Measurements from ENCODE around the gene IFNA1.

IFNA1 gene

DNA sequence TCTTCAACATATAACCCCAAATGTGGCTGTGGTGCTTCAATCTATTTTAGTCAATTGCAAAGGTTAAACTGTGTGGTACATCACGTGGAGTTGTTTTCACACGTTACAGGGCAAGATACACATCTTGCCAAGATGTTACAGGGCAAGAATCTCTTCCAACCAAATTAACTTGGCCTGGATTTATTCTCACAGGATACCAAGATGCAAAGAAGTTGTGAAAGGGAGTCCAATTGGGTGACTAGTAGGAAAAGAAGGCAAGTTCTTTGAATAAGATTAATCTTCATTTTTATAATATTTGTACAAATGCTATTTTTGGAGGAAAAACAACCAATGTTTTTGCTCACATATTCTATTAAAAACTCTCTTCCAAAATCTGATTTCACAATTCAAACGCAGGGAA lies 36.1 kb upstream of the IFNA1 start:
- TF ChIP-seq, protein P1, sequence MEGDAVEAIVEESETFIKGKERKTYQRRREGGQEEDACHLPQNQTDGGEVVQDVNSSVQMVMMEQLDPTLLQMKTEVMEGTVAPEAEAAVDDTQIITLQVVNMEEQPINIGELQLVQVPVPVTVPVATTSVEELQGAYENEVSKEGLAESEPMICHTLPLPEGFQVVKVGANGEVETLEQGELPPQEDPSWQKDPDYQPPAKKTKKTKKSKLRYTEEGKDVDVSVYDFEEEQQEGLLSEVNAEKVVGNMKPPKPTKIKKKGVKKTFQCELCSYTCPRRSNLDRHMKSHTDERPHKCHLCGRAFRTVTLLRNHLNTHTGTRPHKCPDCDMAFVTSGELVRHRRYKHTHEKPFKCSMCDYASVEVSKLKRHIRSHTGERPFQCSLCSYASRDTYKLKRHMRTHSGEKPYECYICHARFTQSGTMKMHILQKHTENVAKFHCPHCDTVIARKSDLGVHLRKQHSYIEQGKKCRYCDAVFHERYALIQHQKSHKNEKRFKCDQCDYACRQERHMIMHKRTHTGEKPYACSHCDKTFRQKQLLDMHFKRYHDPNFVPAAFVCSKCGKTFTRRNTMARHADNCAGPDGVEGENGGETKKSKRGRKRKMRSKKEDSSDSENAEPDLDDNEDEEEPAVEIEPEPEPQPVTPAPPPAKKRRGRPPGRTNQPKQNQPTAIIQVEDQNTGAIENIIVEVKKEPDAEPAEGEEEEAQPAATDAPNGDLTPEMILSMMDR (conservative IDR thresholded peaks at IDR 0.05; ENCODE audit: low read depth, low read length), result no peak
- no peak for DNase-seq (ENCODE audit: low read depth)
- H3K4me3 ChIP-seq (ENCODE audit: low read length), result no peak overlapping the region

GRCh38 chr9:21408817-21409216 lies 31.4 kb upstream of the IFNA1 start, which contains the start of gene IFNA8:
Gene IFNA8, plus strand, starts transcription at chr9:21409117. Its CDS starts 60 bp downstream, at chr9:21409177.
- TF ChIP-seq, protein P1 (conservative IDR thresholded peaks at IDR 0.05; ENCODE audit: low read depth, low read length), result no peak
- no peak within 1 kb of the TSS for H3K4me3 ChIP-seq (ENCODE audit: low read length)
- DNase-seq (ENCODE audit: low read depth), result no peak

GRCh38 chr9:21412107-21412506 lies 28.1 kb upstream of the IFNA1 start:
- H3K4me3 ChIP-seq (ENCODE audit: low read length), result no peak overlapping the region
- TF ChIP-seq, protein P1 (conservative IDR thresholded peaks at IDR 0.05; ENCODE audit: low read depth, low read length), result no peak
- no peak for DNase-seq (ENCODE audit: low read depth)

GRCh38 chr9:21413151-21413550 lies 27.1 kb upstream of the IFNA1 start:
- TF ChIP-seq, protein P1 (conservative IDR thresholded peaks at IDR 0.05; ENCODE audit: low read depth, low read length), result no peak
- H3K4me3 ChIP-seq (ENCODE audit: low read length), result no peak overlapping the region

GRCh38 chr9:21413624-21414023 lies 26.6 kb upstream of the IFNA1 start:
- no peak overlapping the region for H3K4me3 ChIP-seq (ENCODE audit: low read length)
- TF ChIP-seq, protein P1 (conservative IDR thresholded peaks at IDR 0.05; ENCODE audit: low read depth, low read length), result peak; percentile 27
- no peak for DNase-seq (ENCODE audit: low read depth)

More at GRCh38 chr9:21413151-21413550, 27.1 kb upstream of the IFNA1 start:
- DNase-seq (ENCODE audit: low read depth), result no peak

GRCh38 chr9:21414220-21414940 lies 25.9 kb upstream of the IFNA1 start:
- DNase-seq (ENCODE audit: low read depth), result no peak
- TF ChIP-seq, protein P1 (conservative IDR thresholded peaks at IDR 0.05; ENCODE audit: low read depth, low read length), result no peak

More at GRCh38 chr9:21414220-21414940, 25.9 kb upstream of the IFNA1 start:
- no peak overlapping the region for H3K4me3 ChIP-seq (ENCODE audit: low read length)
